GM12878 (cell line): ENCODE measurements around the gene AGBL4. TPM values are rescaled to one million over a fixed set of nuclear protein-coding genes. Genes with fewer than 3 reads are reported as not detected.

Experiments
- ATAC-seq: fragments of 200-7000 bp; cut with Tn5 transposase; 3 replicates; pipeline ENCODE4 v1.9.1; 2020; ENCODE audit warnings: mild to moderate bottlenecking, moderate library complexity
- BruUV-seq: library from RNA; stranded (reverse); fragments of 400-500 nt; replicated peaks from 2 replicates; lab custom pipeline; 2021; lab: Mats Ljungman, UMichigan
- CTCF ChIA-PET: fragments of 300-600 bp; sonication (Branson Sonifier 250); formaldehyde crosslinking; extraction: SDS; loops from one replicate; lab custom pipeline; 2021; ENCODE audit warnings: inconsistent platforms; lab: Yijun Ruan, JAX
- POLR2A ChIA-PET: fragments of 350-600 bp; formaldehyde crosslinking; extraction: SDS; loops from one replicate; lab custom pipeline; 2021; ENCODE audit warnings: inconsistent platforms; lab: Charles Lee
- RAD21 ChIA-PET: fragments of 300-600 bp; sonication (Branson Sonifier 250); formaldehyde crosslinking; loops from one replicate; lab custom pipeline; 2023; ENCODE audit warnings: antibody characterized with exemption; ENCODE audit not compliant: unreplicated experiment; lab: Charles Lee
- SMC1A ChIA-PET: fragments of 300-600 bp; sonication (Branson Sonifier 250); formaldehyde crosslinking; loops from one replicate; lab custom pipeline; 2023; ENCODE audit not compliant: unreplicated experiment, uncharacterized antibody; lab: Charles Lee
- DNase-seq: peaks from one replicate; pipeline ENCODE4 v3.0.0-alpha.2; 2011; ENCODE audit warnings: low read depth, low spot score
- FAIRE-seq: peaks from 3 replicates; lab custom pipeline; 2011; peaks lifted over from hg19 to GRCh38; lab: Jason Lieb, UNC
- H2AFZ ChIP-seq: 2 replicates; pipeline ENCODE4 v1.6.0; 2011; ENCODE audit warnings: low read depth, low read length, control low read depth; ENCODE audit not compliant: control insufficient read depth
- H3K27ac ChIP-seq: 2 replicates; pipeline ENCODE4 v1.5.1; 2011; ENCODE audit warnings: control low read depth; ENCODE audit not compliant: control insufficient read depth, insufficient read depth
- H3K27me3 ChIP-seq, 2 experiments: replicated peaks in 1 of 2; 2 replicates each; pipeline versions ENCODE4 v1.6.0 to v1.6.1; 2011; ENCODE audit warnings: low read length in 1 of 2; ENCODE audit not compliant: control insufficient read depth in 2 of 2, insufficient read depth in 2 of 2
- H3K36me3 ChIP-seq, 2 experiments: 2 replicates each; pipeline ENCODE4 v1.5.1; 2011; ENCODE audit warnings: low read length in 1 of 2; ENCODE audit not compliant: control insufficient read depth in 2 of 2, insufficient read depth in 2 of 2
- H3K4me1 ChIP-seq: 2 replicates; pipeline ENCODE4 v1.6.1; 2011; ENCODE audit warnings: mild to moderate bottlenecking, low read length, moderate library complexity, mixed read lengths; ENCODE audit not compliant: control insufficient read depth, insufficient read depth
- H3K4me2 ChIP-seq: 2 replicates; pipeline ENCODE4 v1.6.0; 2011; ENCODE audit warnings: control low read depth; ENCODE audit not compliant: control insufficient read depth, insufficient read depth
- H3K4me3 ChIP-seq: fragments of 200-600 bp; sonication (generic); 2 replicates; pipeline ENCODE4 v1.5.1; 2016
- H3K79me2 ChIP-seq: 2 replicates; pipeline ENCODE4 v1.6.0; 2011; ENCODE audit warnings: low read length; ENCODE audit not compliant: control insufficient read depth, insufficient read depth
- H3K9ac ChIP-seq: 2 replicates; pipeline ENCODE4 v1.8.0; 2011; ENCODE audit warnings: low read length, control low read depth, mixed read lengths; ENCODE audit not compliant: control insufficient read depth, insufficient read depth
- H3K9me3 ChIP-seq: replicated peaks from 3 replicates; pipeline ENCODE4 v1.5.1; 2011; ENCODE audit warnings: mild to moderate bottlenecking, low read length; ENCODE audit not compliant: control insufficient read depth, insufficient read depth
- H4K20me1 ChIP-seq: 2 replicates; pipeline ENCODE4 v1.6.0; 2011; ENCODE audit not compliant: control insufficient read depth, insufficient read depth
- ATF3 ChIP-seq: IDR thresholded peaks from 2 replicates; pipeline ENCODE4 v1.6.1; 2011; ENCODE audit warnings: low read depth, mild to moderate bottlenecking, low read length, moderate library complexity, borderline replicate concordance; ENCODE audit errors: extremely low read depth
- BACH1 ChIP-seq: fragments of 450-650 bp; IDR thresholded peaks from 2 replicates; pipeline ENCODE4 v1.6.1; 2017; ENCODE audit warnings: mild to moderate bottlenecking, borderline replicate concordance
- BHLHE40 ChIP-seq, 2 experiments: fragments of 450-650 bp in 1 of 2; IDR thresholded peaks; 2 replicates each; pipeline ENCODE4 v1.6.1; 2011 to 2017; ENCODE audit warnings: low read depth in 2 of 2, borderline replicate concordance in 1 of 2, improper control_type of control experiment in 1 of 2, low read length in 1 of 2, mild to moderate bottlenecking in 1 of 2
- EP300 ChIP-seq, 2 experiments: fragments of 150-350 bp in 1 of 2; IDR thresholded peaks; 2 replicates each; pipeline ENCODE4 v1.6.1; 2011 to 2012; ENCODE audit warnings: low read depth in 2 of 2, low read length in 2 of 2, borderline replicate concordance in 1 of 2, improper control_type of control experiment in 1 of 2, inconsistent platforms in 1 of 2; ENCODE audit not compliant: control insufficient read depth in 1 of 2
- ESRRA ChIP-seq: IDR thresholded peaks from 2 replicates; pipeline ENCODE4 v1.6.1; 2012; ENCODE audit warnings: mild to moderate bottlenecking, low read length, improper control_type of control experiment
- GABPA ChIP-seq: IDR thresholded peaks from 2 replicates; pipeline ENCODE4 v1.6.1; 2014; ENCODE audit warnings: antibody characterized with exemption, low read depth, mild to moderate bottlenecking, inconsistent platforms
- GATAD2B ChIP-seq: fragments of 450-650 bp; conservative IDR thresholded peaks from 2 replicates; pipeline ENCODE4 v1.6.1; 2017; ENCODE audit warnings: low read depth, mild to moderate bottlenecking, moderate library complexity
- HDAC2 ChIP-seq: fragments of 200-600 bp; sonication (generic); IDR thresholded peaks from 2 replicates; pipeline ENCODE4 v1.6.1; 2017
- IRF3 ChIP-seq: fragments of 450-650 bp; IDR thresholded peaks from 2 replicates; pipeline ENCODE4 v1.6.1; 2014; ENCODE audit warnings: mild to moderate bottlenecking
- IRF5 ChIP-seq: fragments of 450-650 bp; IDR thresholded peaks from 2 replicates; pipeline ENCODE4 v1.6.1; 2017; ENCODE audit warnings: borderline replicate concordance
- JUNB ChIP-seq: IDR thresholded peaks from 2 replicates; pipeline ENCODE4 v1.6.1; 2016; ENCODE audit warnings: antibody characterized with exemption, mild to moderate bottlenecking
- MEF2B ChIP-seq: fragments of 450-650 bp; IDR thresholded peaks from 2 replicates; pipeline ENCODE4 v1.6.1; 2018; ENCODE audit warnings: mild to moderate bottlenecking, moderate library complexity; ENCODE audit not compliant: partially characterized antibody, poor library complexity, severe bottlenecking
- MXI1 ChIP-seq: fragments of 150-350 bp; IDR thresholded peaks from 2 replicates; pipeline ENCODE4 v1.6.1; 2011; ENCODE audit warnings: low read depth, mild to moderate bottlenecking, inconsistent platforms, low read length, improper control_type of control experiment
- NR2F1 ChIP-seq: fragments of 450-650 bp; conservative IDR thresholded peaks from 2 replicates; pipeline ENCODE4 v1.6.1; 2017; ENCODE audit warnings: mild to moderate bottlenecking
- NRF1 ChIP-seq: conservative IDR thresholded peaks from 2 replicates; pipeline ENCODE4 v1.6.1; 2011; ENCODE audit warnings: mild to moderate bottlenecking, low read depth, low read length, improper control_type of control experiment
- RAD51 ChIP-seq: fragments of 450-650 bp; IDR thresholded peaks from 2 replicates; pipeline ENCODE4 v1.6.1; 2016; ENCODE audit warnings: moderate library complexity, mild to moderate bottlenecking, inconsistent platforms
- RFX5 ChIP-seq: IDR thresholded peaks from 2 replicates; pipeline ENCODE4 v1.6.1; 2011; ENCODE audit warnings: low read depth, low read length, improper control_type of control experiment
- SMC3 ChIP-seq: IDR thresholded peaks from 2 replicates; pipeline ENCODE4 v1.6.1; 2011; ENCODE audit warnings: low read length, improper control_type of control experiment, borderline replicate concordance
- STAT1 ChIP-seq: fragments of 450-650 bp; conservative IDR thresholded peaks from 2 replicates; pipeline ENCODE4 v1.6.1; 2014; ENCODE audit warnings: antibody characterized with exemption, mild to moderate bottlenecking
- ZNF207 ChIP-seq: fragments of 450-650 bp; IDR thresholded peaks from 2 replicates; pipeline ENCODE4 v1.6.1; 2014; ENCODE audit warnings: antibody characterized with exemption, mild to moderate bottlenecking, borderline replicate concordance
- ZZZ3 ChIP-seq: IDR thresholded peaks from 2 replicates; pipeline ENCODE4 v1.6.1; 2011; ENCODE audit warnings: low read depth; ENCODE audit not compliant: control insufficient read depth, insufficient read length
- WGBS: methylation state at CpG from one replicate; pipeline ENCODE4 v1.1.6; 2016; ENCODE audit warnings: low lambda C conversion rate; ENCODE audit not compliant: insufficient replicate concordance, insufficient coverage; ENCODE audit errors: missing lambda C conversion rate; 5-methylcytosine and 5-hydroxymethylcytosine counted together
- in situ Hi-C: fragments of 300-500 bp; cut with MboI; formaldehyde crosslinking; loops from 9 replicates; pipeline ENCODE4 v1.14.3; 2018; ENCODE audit warnings: mixed read lengths
- intact Hi-C: fragments of 100-400 bp; cut with micrococcal nuclease; formaldehyde crosslinking; loops from one replicate; pipeline ENCODE4 v1.14.2; 2022; ENCODE audit not compliant: unreplicated experiment
- polyA plus RNA-seq, 11 experiments: library from polyadenylated mRNA; depleted of rRNA in 4 of 11; unstranded in 6 of 11; stranded (reverse) in 5 of 11; fragments of >200 nt; fragmentation: Nextera tagmentation in 4 of 11; fragmentation: Illumina TruSeq in 1 of 11; extraction: Ambion mirVana in 4 of 11; extraction: Trizol in 1 of 11; gene quantifications; 1 replicate in 1 of 11; 2 replicates in 10 of 11; pipeline versions ENCODE4 v1.2.1 to v1.2.3, GENCODE V29; 2011 to 2016; ENCODE audit warnings: inconsistent platforms in 2 of 11, missing spikeins in 2 of 11, low read depth in 1 of 11
- total RNA-seq, 4 experiments: library from RNA; depleted of rRNA in 3 of 4; stranded (reverse); fragments of >200 nt in 3 of 4; fragmentation: Illumina TruSeq in 1 of 4; extraction: Trizol in 1 of 4; gene quantifications; 2 replicates each; pipeline versions ENCODE4 v1.2.1 to v1.2.3, GENCODE V29; 2013 to 2021

The AGBL4 gene
- total and polyA plus RNA-seq, 10 of the 15 experiments (the other 5 are each of a cell fraction or from before 2014, with no cell fraction given), result 0.31 TPM; not detected in 9

DNA sequence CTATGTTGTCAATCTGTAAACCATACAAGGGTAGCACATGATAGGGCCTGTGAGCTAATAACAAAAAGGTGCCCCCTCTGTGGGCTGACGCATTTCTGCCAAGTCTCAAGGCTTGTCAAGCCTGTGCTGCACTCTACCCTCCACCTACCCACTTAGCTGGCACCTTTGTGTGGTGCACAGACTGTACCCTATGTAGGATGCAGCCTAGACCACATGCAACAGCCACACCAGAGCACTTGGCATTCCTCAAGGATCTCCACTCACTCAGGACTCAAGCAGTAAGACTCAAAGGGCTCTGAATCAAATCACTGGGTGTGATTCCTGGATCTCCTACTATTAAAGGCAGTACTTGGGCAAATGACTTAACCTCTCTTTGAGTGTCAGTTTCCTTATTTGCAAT, 1380.6 kb downstream of the AGBL4 start (continued):
- TF ChIP-seq ZZZ3, result no peak
- TF ChIP-seq IRF3, result no peak
- no peak for TF ChIP-seq JUNB
- TF ChIP-seq IRF5, result no peak
- TF ChIP-seq RAD51, result no peak
- no peak for TF ChIP-seq STAT1

- intact Hi-C loops, result no loop called here
- Histone ChIP-seq H4K20me1 (no peaks in the 10 kb centered on the region), H3K4me1 (no peaks in the 10 kb centered on the region), H3K4me3 (no peak overlapping the region), H3K27me3 (no peaks in the 10 kb centered on the region; a peak in 1 of 4 replicates), H3K4me2 (no peak overlapping the region), H3K9me3 (no peaks in the 10 kb centered on the region), H3K79me2 (no peaks in the 10 kb centered on the region), H3K36me3 (no peaks in the 10 kb centered on the region), H3K9ac (no peak overlapping the region), H3K27ac (no peak overlapping the region), H2AFZ (no peak overlapping the region)
- RAD21 ChIA-PET, result no interaction called here
- SMC1A ChIA-PET, result no interaction called here
- in situ Hi-C loops, result no loop called here
- CTCF ChIA-PET, result no interaction called here
- POLR2A ChIA-PET, result no interaction called here
- DNase-seq (no peak), FAIRE-seq (no peak), ATAC-seq (no peak)
- BruUV-seq, result no TSS peak
- 45% methylated on average over 5 of the region's 5 CpGs for WGBS
- TF ChIP-seq GATAD2B (no peak), NRF1 (no peak), NR2F1 (no peak), HDAC2 (no peak), BACH1 (no peak), MXI1 (no peak), MEF2B (no peak), RFX5 (no peak), ATF3 (no peak), EP300 (IDR thresholded peaks at IDR 0.05; ENCODE audit: borderline replicate concordance in 1 of 2, control insufficient read depth in 1 of 2, low read depth in 2 of 2, low read length in 2 of 2) (no peak), ZNF207 (no peak), GABPA (no peak), SMC3 (no peak), BHLHE40 (IDR thresholded peaks at IDR 0.05; ENCODE audit: borderline replicate concordance in 1 of 2, low read depth in 2 of 2, low read length in 1 of 2) (no peak), ESRRA (no peak)
Measured at GRCh38 chr1:48640836-48641492, 1382.8 kb downstream of the AGBL4 start.
